Measurements from ENCODE around the gene ILF2. TPM values are rescaled to one million over a fixed set of nuclear protein-coding genes. Genes with fewer than 3 reads are reported as not detected.

Gene ILF2
- total RNA-seq, 4 donors from 2014 or later = 110 to 138 (median 117) TPM

GRCh38 chr1:153658400-153659174, 12.2 kb downstream of the ILF2 start, which contains the start of gene SNAPIN:
TSS of gene SNAPIN (plus strand) at chr1:153658703. CDS start at chr1:153658744, 41 bp downstream.
- Histone ChIP-seq H3K4me3 (peak within 1 kb of the TSS; percentile 93 to 96 (median 96)), H3K4me1 (peaks cover 10 to 15% of the 10 kb centered on the region in 2 donors), H3K27ac (peak within 1 kb of the TSS; percentile 97 to 100 (median 100)), H3K9me3 (no peaks in the 10 kb centered on the region), H3K36me3 (peaks cover 3 to 31% of the 10 kb centered on the region in 2 donors), H3K27me3 (no peaks in the 10 kb centered on the region)
- TF ChIP-seq POLR2A (IDR thresholded peaks at IDR 0.05) = peak; percentile 78 to 80
- peak in 2 of 5 experiments; percentile 25 to 41 for TF ChIP-seq CTCF (IDR thresholded peaks at IDR 0.05 in 4 of 5, conservative IDR thresholded peaks at IDR 0.05 in 1 of 5)
- peak; percentile 83 to 90 for DNase-seq
- in situ Hi-C loops (cut with MboI; ENCODE audit: low sequenced_read_pairs in 4 of 4) = loop anchor here in 2 of 4 donors (25.0 kb wide), 1 partner anchor 329 kb away; the partner anchor contains the start of genes JTB (in 2 of the 2), RAB13 (in 2 of the 2) and RPS27 (in 2 of the 2)
- ATAC-seq = peak; percentile 94 to 97
- intact Hi-C loops (cut with DNase I; ENCODE audit: low total_unique reads) = no loop called here

- DNase-seq = peak in 1 of 2 donors; percentile 58
- TF ChIP-seq CTCF (IDR thresholded peaks at IDR 0.05 in 4 of 5, conservative IDR thresholded peaks at IDR 0.05 in 1 of 5) (no peak), POLR2A (IDR thresholded peaks at IDR 0.05) (no peak)
- Histone ChIP-seq H3K9me3 (no peaks in the 10 kb centered on the region), H3K36me3 (no peaks in the 10 kb centered on the region), H3K4me3 (no peak overlapping the region), H3K27me3 (no peaks in the 10 kb centered on the region), H3K4me1 (peaks cover 14 to 15% of the 10 kb centered on the region in 2 donors), H3K27ac (peak overlapping the region; percentile 26 to 74 (median 33))
- intact Hi-C loops (cut with DNase I; ENCODE audit: low total_unique reads) = no loop called here
- in situ Hi-C loops (cut with MboI; ENCODE audit: low sequenced_read_pairs in 4 of 4) = loop anchor here in 2 of 4 donors (25.0 kb wide), 1 partner anchor 332 kb away; the partner anchor contains the start of genes JTB (in 2 of the 2), RAB13 (in 2 of the 2) and RPS27 (in 2 of the 2)
- ATAC-seq = peak in 1 of 2 donors; percentile 47
Measured at GRCh38 chr1:153655333-153655732, 15.5 kb downstream of the ILF2 start.

- ATAC-seq = no peak
- H3K27ac ChIP-seq = peak overlapping the region in 3 of 4 donors; percentile 33 to 64 (median 57)
- no peak overlapping the region for H3K4me3 ChIP-seq
- peaks cover 19 to 27% of the 10 kb centered on the region in 2 donors for H3K4me1 ChIP-seq
- in situ Hi-C loops (cut with MboI; ENCODE audit: low sequenced_read_pairs in 4 of 4) (loop anchor here in 2 of 4 donors (25.0 kb wide), 1 partner anchor 334 kb away; the partner anchor contains the start of genes JTB (in 2 of the 2), RAB13 (in 2 of the 2) and RPS27 (in 2 of the 2)), intact Hi-C loops (cut with DNase I; ENCODE audit: low total_unique reads) (no loop called here)
- H3K36me3 ChIP-seq = no peaks in the 10 kb centered on the region
- TF ChIP-seq CTCF (IDR thresholded peaks at IDR 0.05 in 4 of 5, conservative IDR thresholded peaks at IDR 0.05 in 1 of 5) = no peak
- TF ChIP-seq POLR2A (IDR thresholded peaks at IDR 0.05) = no peak
- H3K9me3 ChIP-seq = no peaks in the 10 kb centered on the region
- no peaks in the 10 kb centered on the region for H3K27me3 ChIP-seq
- peak in 1 of 2 donors; percentile 19 for DNase-seq
Measured at GRCh38 chr1:153652805-153653500, 17.8 kb downstream of the ILF2 start.

- H3K4me1 ChIP-seq = peaks cover 17 to 33% of the 10 kb centered on the region in 2 donors
- in situ Hi-C loops (cut with MboI; ENCODE audit: low sequenced_read_pairs in 4 of 4) = loop anchor here in 2 of 4 donors (25.0 kb wide), 1 partner anchor 336 kb away; the partner anchor contains the start of genes JTB (in 2 of the 2), RAB13 (in 2 of the 2) and RPS27 (in 2 of the 2)
- no peak for TF ChIP-seq CTCF (IDR thresholded peaks at IDR 0.05 in 4 of 5, conservative IDR thresholded peaks at IDR 0.05 in 1 of 5)
- TF ChIP-seq POLR2A (IDR thresholded peaks at IDR 0.05) = no peak
- no peak overlapping the region for H3K4me3 ChIP-seq
- H3K36me3 ChIP-seq = no peaks in the 10 kb centered on the region
- intact Hi-C loops (cut with DNase I; ENCODE audit: low total_unique reads) = no loop called here
- H3K27ac ChIP-seq = no peak overlapping the region
- H3K27me3 ChIP-seq = no peaks in the 10 kb centered on the region
- no peak for ATAC-seq
- H3K9me3 ChIP-seq = no peaks in the 10 kb centered on the region
- no peak for DNase-seq
Measured at GRCh38 chr1:153651771-153652170, 19.0 kb downstream of the ILF2 start.
